Endothelial cell of umbilical vein (primary cell): Measurements from ENCODE around the gene CDH23. TPM values are rescaled to one million over a fixed set of nuclear protein-coding genes. Genes with fewer than 3 reads are reported as not detected.

Experiments used
- BruUV-seq: library from RNA; stranded (reverse); fragments of 400-500 nt; replicated peaks from 2 replicates; lab custom pipeline; 2021; lab: Mats Ljungman, UMichigan
- CTCF ChIA-PET: fragments of 300-600, 350-600 bp; sonication (Branson Sonifier 250); formaldehyde crosslinking; loops from one replicate; lab custom pipeline; 2021; ENCODE audit warnings: antibody characterized with exemption, inconsistent platforms; lab: Charles Lee
- POLR2A ChIA-PET: fragments of 300-600, 350-600 bp; sonication (Branson Sonifier 250); formaldehyde crosslinking; loops from one replicate; lab custom pipeline; 2021; ENCODE audit warnings: antibody characterized with exemption, inconsistent platforms; lab: Charles Lee
- DNase-seq: peaks from one replicate; pipeline ENCODE4 v3.0.0-alpha.2; 2011; ENCODE audit warnings: low read depth, low spot score
- FAIRE-seq: peaks from 2 replicates; lab custom pipeline; 2011; peaks lifted over from hg19 to GRCh38; lab: Jason Lieb, UNC
- H2AFZ ChIP-seq: 2 replicates; pipeline ENCODE4 v1.6.0; 2012; ENCODE audit warnings: low read depth, low read length, control low read depth, inconsistent platforms
- H3K27ac ChIP-seq: 2 replicates; pipeline ENCODE4 v1.5.1; 2011; ENCODE audit warnings: low read depth, mild to moderate bottlenecking, control low read depth, low read length, moderate library complexity; ENCODE audit not compliant: insufficient read depth
- H3K27me3 ChIP-seq, 2 experiments: 2 replicates each; pipeline versions ENCODE4 v1.6.0 to v1.6.1; 2011; ENCODE audit warnings: low read length in 2 of 2, mixed read lengths in 1 of 2; ENCODE audit not compliant: control insufficient read depth in 2 of 2, insufficient read depth in 2 of 2
- H3K36me3 ChIP-seq, 2 experiments: 2 replicates in 1 of 2; 3 replicates in 1 of 2; pipeline ENCODE4 v1.5.1; 2011; ENCODE audit warnings: low read length in 2 of 2, mild to moderate bottlenecking in 1 of 2, moderate library complexity in 1 of 2; ENCODE audit not compliant: control insufficient read depth in 2 of 2, insufficient read depth in 2 of 2; ENCODE audit errors: extremely low read depth in 1 of 2
- H3K4me1 ChIP-seq: 3 replicates; pipeline ENCODE4 v1.5.1; 2011; ENCODE audit warnings: mild to moderate bottlenecking, low read length; ENCODE audit not compliant: control insufficient read depth, insufficient read depth; ENCODE audit errors: extremely low read depth
- H3K4me2 ChIP-seq: 2 replicates; pipeline ENCODE4 v1.6.1; 2011; ENCODE audit warnings: low read length, control low read depth, mixed read lengths; ENCODE audit not compliant: insufficient read depth
- H3K4me3 ChIP-seq, 3 experiments: fragments of 200-600 bp in 1 of 3; sonication (generic), shearing (Covaris generic) in 1 of 3; replicated peaks in 1 of 3; 2 replicates each; pipeline ENCODE4 v1.5.1; 2011 to 2016; ENCODE audit warnings: control low read depth in 3 of 3, low read length in 3 of 3, mild to moderate bottlenecking in 2 of 3, inconsistent platforms in 1 of 3, low read depth in 1 of 3, moderate library complexity in 1 of 3; ENCODE audit not compliant: insufficient read depth in 1 of 3
- H3K79me2 ChIP-seq: 2 replicates; pipeline ENCODE4 v1.6.0; 2012; ENCODE audit warnings: low read length, inconsistent platforms; ENCODE audit not compliant: control insufficient read depth, insufficient read depth
- H3K9ac ChIP-seq: replicated peaks from 2 replicates; pipeline ENCODE3; 2011; ENCODE audit warnings: low read length, control low read depth; ENCODE audit not compliant: insufficient read depth; ENCODE audit errors: extremely low read depth
- H3K9me1 ChIP-seq: replicated peaks from 3 replicates; pipeline ENCODE4 v1.6.0; 2011; ENCODE audit warnings: mild to moderate bottlenecking, low read length; ENCODE audit not compliant: control insufficient read depth, insufficient read depth; ENCODE audit errors: extremely low read depth
- H3K9me3 ChIP-seq: replicated peaks from 2 replicates; pipeline ENCODE4 v1.5.1; 2012; ENCODE audit warnings: low read length, inconsistent platforms; ENCODE audit not compliant: control insufficient read depth, insufficient read depth
- H4K20me1 ChIP-seq: replicated peaks from 2 replicates; pipeline ENCODE3; 2011; ENCODE audit warnings: mild to moderate bottlenecking, low read length; ENCODE audit not compliant: control insufficient read depth, insufficient read depth; ENCODE audit errors: extremely low read depth
- CTCF ChIP-seq, 2 donors: IDR thresholded peaks; 1 replicate in 1 of 2; 2 replicates in 1 of 2; pipeline ENCODE4 v1.5.1; 2011; ENCODE audit warnings: low read length in 2 of 2, mild to moderate bottlenecking in 2 of 2, moderate library complexity in 2 of 2, control low read depth in 1 of 2, inconsistent platforms in 1 of 2, low read depth in 1 of 2; ENCODE audit not compliant: insufficient read depth in 1 of 2; ENCODE audit errors: extremely low read depth in 1 of 2
- EZH2 ChIP-seq: IDR thresholded peaks from 2 replicates; pipeline ENCODE4 v1.6.1; 2012; ENCODE audit warnings: borderline replicate concordance, low read depth, mild to moderate bottlenecking, moderate library complexity, low read length, inconsistent platforms; ENCODE audit not compliant: severe bottlenecking
- FOS ChIP-seq: IDR thresholded peaks from 2 replicates; pipeline ENCODE4 v1.6.1; 2011; ENCODE audit warnings: mild to moderate bottlenecking, low read length, moderate library complexity, borderline replicate concordance; ENCODE audit not compliant: insufficient read depth
- GATA2 ChIP-seq: IDR thresholded peaks from 2 replicates; pipeline ENCODE4 v1.7.0; 2011; ENCODE audit warnings: low read depth, mild to moderate bottlenecking, moderate library complexity, mixed read lengths, low read length; ENCODE audit not compliant: insufficient read length, insufficient read depth
- JUN ChIP-seq: IDR thresholded peaks from 2 replicates; pipeline ENCODE4 v1.6.1; 2011; ENCODE audit warnings: borderline replicate concordance, low read depth; ENCODE audit not compliant: insufficient read length, insufficient read depth
- MYC ChIP-seq: IDR thresholded peaks from one replicate; pipeline ENCODE4 v1.6.1; 2011; ENCODE audit warnings: mild to moderate bottlenecking, low read depth, low read length
- POLR2A ChIP-seq: IDR thresholded peaks from 2 replicates; pipeline ENCODE4 v1.6.1; 2012; ENCODE audit warnings: low read depth, mild to moderate bottlenecking, control low read depth, low read length
- POLR2AphosphoS5 ChIP-seq: IDR thresholded peaks from 2 replicates; pipeline ENCODE4 v1.6.1; 2012; ENCODE audit warnings: low read depth, mild to moderate bottlenecking, control low read depth, low read length, moderate library complexity; ENCODE audit not compliant: insufficient read depth
- dilution Hi-C: fragments of 300-500 bp; cut with MboI; formaldehyde crosslinking; loops from one replicate; pipeline ENCODE4 v1.15.0; 2019; ENCODE audit warnings: low sequenced_read_pairs; ENCODE audit not compliant: extremely low pct_ligation_motif_present
- intact Hi-C: fragments of 100-400 bp; cut with micrococcal nuclease; formaldehyde crosslinking; loops from one replicate; pipeline ENCODE4 v1.10.0; 2022
- polyA plus RNA-seq, 4 experiments: library from polyadenylated mRNA; depleted of rRNA in 3 of 4; stranded (reverse) in 3 of 4; unstranded in 1 of 4; fragments of >200 nt; gene quantifications; 2 replicates each; pipeline versions ENCODE4 v1.2.1 to v1.2.3, GENCODE V29; 2011 to 2012; ENCODE audit warnings: missing spikeins in 1 of 4
- total RNA-seq: library from RNA; stranded (reverse); gene quantifications from 2 replicates; pipeline ENCODE4 v1.2.3, GENCODE V29; 2021
- TF ChIP-seq, protein P1 (sequence below): IDR thresholded peaks from 2 replicates; pipeline ENCODE4 v1.6.1; 2011; ENCODE audit not compliant: insufficient read depth, insufficient read length

CDH23 gene
- total and polyA plus RNA-seq, 2 donors (not counting 3 experiments of a cell fraction or from before 2014, with no cell fraction given): not detected

GRCh38 chr10:71546220-71546619 lies 149.5 kb downstream of the CDH23 start:
- DNase-seq: no peak
- TF ChIP-seq CTCF (IDR thresholded peaks at IDR 0.05; ENCODE audit: extremely low read depth in 1 of 2, insufficient read depth in 1 of 2, low read depth in 1 of 2, low read length in 2 of 2): no peak
- TF ChIP-seq POLR2A: no peak
- TF ChIP-seq POLR2AphosphoS5: no peak
- intact Hi-C loops: no loop called here
- Histone ChIP-seq H4K20me1 (no peaks in the 10 kb centered on the region), H3K27me3 (peaks cover 0 to 6% of the 10 kb centered on the region in 2 experiments), H3K4me2 (no peak overlapping the region), H3K27ac (no peak overlapping the region), H3K4me3 (no peak overlapping the region), H3K79me2 (no peaks in the 10 kb centered on the region), H3K9ac (no peak overlapping the region), H3K36me3 (no peaks in the 10 kb centered on the region), H2AFZ (no peak overlapping the region), H3K4me1 (no peaks in the 10 kb centered on the region), H3K9me3 (no peaks in the 10 kb centered on the region), H3K9me1 (no peaks in the 10 kb centered on the region)
- ChIA-PET CTCF (no interaction called here), POLR2A (no interaction called here)
- no peak for FAIRE-seq
- dilution Hi-C loops: no loop called here
- no TSS peak for BruUV-seq

GRCh38 chr10:71547312-71547711 lies 150.6 kb downstream of the CDH23 start:
- Histone ChIP-seq H3K79me2 (no peaks in the 10 kb centered on the region), H3K27ac (no peak overlapping the region), H3K9me3 (no peaks in the 10 kb centered on the region), H3K27me3 (peaks cover 0 to 6% of the 10 kb centered on the region in 2 experiments), H3K4me1 (no peaks in the 10 kb centered on the region), H4K20me1 (no peaks in the 10 kb centered on the region), H3K4me3 (no peak overlapping the region), H2AFZ (no peak overlapping the region), H3K36me3 (no peaks in the 10 kb centered on the region), H3K4me2 (no peak overlapping the region), H3K9ac (no peak overlapping the region), H3K9me1 (no peaks in the 10 kb centered on the region)
- TF ChIP-seq POLR2AphosphoS5 (no peak), MYC (no peak), EZH2 (no peak), JUN (no peak), GATA2 (no peak), FOS (no peak), CTCF (IDR thresholded peaks at IDR 0.05; ENCODE audit: extremely low read depth in 1 of 2, insufficient read depth in 1 of 2, low read depth in 1 of 2, low read length in 2 of 2) (no peak), POLR2A (no peak)
- TF ChIP-seq, protein P1, sequence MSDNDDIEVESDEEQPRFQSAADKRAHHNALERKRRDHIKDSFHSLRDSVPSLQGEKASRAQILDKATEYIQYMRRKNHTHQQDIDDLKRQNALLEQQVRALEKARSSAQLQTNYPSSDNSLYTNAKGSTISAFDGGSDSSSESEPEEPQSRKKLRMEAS: no peak
- dilution Hi-C loops (no loop called here), intact Hi-C loops (no loop called here)
- FAIRE-seq: no peak
- DNase-seq: no peak
- BruUV-seq: no TSS peak
- POLR2A ChIA-PET: no interaction called here
- CTCF ChIA-PET: no interaction called here
